SK-N-MC (cell line): Measurements from ENCODE around the gene TEX2.

Experiments used
- EZH2 ChIP-seq: fragments of 200-600 bp; sonication (generic); IDR thresholded peaks from one replicate; pipeline ENCODE4 v1.6.1; 2017; ENCODE audit warnings: antibody characterized with exemption
- FOXP2 ChIP-seq: optimal IDR thresholded peaks from 2 replicates; pipeline ENCODE3; 2011; ENCODE audit warnings: mild to moderate bottlenecking, moderate library complexity; ENCODE audit not compliant: insufficient read depth; ENCODE audit errors: extremely low read length, control extremely low read depth
- POLR2AphosphoS5 ChIP-seq: IDR thresholded peaks from 2 replicates; pipeline ENCODE4 v1.6.1; 2012; ENCODE audit warnings: mild to moderate bottlenecking, low read depth, low read length, borderline replicate concordance

DNA sequence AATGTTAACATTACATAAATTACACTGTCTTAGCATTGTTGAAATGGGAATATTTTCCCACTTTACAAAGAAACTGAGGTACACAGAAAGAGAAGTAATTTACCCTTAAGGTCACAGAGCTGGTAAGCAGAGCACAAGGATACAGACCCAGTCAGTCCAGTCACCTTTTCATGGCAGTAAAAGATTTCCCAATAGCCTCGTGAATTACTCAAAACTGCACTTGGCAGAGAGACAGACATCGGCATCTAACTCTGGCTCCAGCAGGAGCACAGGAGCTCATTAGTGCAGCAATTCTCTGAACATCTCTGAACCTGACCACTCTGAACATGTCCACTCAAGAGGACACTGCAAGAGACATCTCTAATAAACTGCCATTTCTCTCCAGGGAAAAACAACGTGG lies 3.1 kb downstream of the TEX2 start:
- no peak for TF ChIP-seq EZH2
- no peak for TF ChIP-seq POLR2AphosphoS5
- TF ChIP-seq FOXP2, result no peak
